Hippocampal formation (tissue), 2 donors: ENCODE measurements around the gene TBX4.

ENCODE experiments used
- DNase-seq, 2 donors: peaks; one replicate each; lab custom pipeline; 2025; lab: John Stamatoyannopoulos, UW

TBX4 gene

GRCh38 chr17:61454381-61455323 lies 2.4 kb downstream of the TBX4 start:
- no peak for DNase-seq

- DNase-seq = no peak
These were observed 3.3 kb downstream of the TBX4 start for GRCh38 chr17:61455324-61456060.

GRCh38 chr17:61456061-61456681 lies 3.9 kb downstream of the TBX4 start:
- no peak for DNase-seq

DNA sequence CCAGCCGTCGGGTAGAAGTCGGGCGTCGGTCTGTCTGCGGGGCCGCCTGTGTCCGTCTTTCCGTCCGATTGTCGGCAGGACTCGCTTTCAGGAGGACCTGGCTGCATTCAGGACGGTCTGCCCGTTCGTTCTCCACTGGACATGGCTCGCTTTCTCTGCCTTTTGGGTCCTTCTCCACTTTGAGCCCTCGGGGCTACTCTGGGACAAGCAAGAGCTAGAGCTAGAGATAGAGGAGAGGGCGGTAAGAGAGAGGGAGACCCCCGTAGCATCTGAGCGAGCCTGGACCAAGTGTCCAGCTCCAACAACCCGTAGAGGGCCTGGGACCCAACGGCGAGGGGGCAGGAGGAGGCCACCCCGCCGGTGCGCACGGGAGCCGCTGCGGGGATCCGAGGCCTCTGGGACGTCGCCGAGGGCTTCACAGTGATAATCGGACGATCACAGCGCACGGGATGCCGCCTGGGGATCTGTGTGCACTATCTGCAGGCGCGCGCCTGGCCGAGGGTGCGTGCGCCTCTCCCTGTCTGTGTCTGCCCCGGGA lies 4.5 kb downstream of the TBX4 start:
- no peak for DNase-seq

DNA sequence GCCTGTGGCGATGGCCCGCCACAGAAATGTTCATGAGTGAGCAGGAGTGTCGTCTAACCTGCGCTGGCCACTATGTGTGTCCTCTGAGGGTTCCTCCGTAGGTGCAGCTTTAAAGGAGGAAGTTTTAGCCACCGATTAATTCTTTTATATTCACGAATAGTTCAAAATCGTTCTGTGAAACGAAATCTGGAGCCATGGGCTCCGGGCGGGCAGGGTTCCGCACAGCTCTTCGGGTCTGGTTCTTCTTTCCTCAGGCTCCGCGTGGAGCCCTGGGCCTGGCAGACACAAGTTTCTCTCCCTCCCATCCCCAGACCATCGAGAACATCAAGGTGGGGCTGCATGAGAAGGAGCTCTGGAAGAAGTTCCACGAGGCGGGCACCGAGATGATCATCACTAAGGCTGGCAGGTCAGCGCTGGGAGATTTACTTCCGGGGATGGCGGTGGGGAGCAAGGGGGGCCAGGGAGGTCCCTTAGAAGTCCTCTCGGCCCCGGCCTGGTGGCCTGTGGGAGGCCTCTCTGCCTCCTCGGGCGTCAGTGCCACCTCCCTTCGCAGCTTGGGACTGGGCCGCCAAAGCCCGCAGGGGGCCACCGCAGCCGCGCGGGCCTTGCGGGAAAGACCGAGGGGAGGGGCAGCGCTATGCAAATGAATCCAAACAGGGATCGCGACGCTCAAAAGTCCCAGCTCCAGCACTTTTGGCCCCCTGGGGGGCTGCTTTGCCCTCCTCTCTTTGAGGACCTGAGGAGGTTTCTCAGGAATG lies 5.2 kb downstream of the TBX4 start:
- no peak for DNase-seq

DNA sequence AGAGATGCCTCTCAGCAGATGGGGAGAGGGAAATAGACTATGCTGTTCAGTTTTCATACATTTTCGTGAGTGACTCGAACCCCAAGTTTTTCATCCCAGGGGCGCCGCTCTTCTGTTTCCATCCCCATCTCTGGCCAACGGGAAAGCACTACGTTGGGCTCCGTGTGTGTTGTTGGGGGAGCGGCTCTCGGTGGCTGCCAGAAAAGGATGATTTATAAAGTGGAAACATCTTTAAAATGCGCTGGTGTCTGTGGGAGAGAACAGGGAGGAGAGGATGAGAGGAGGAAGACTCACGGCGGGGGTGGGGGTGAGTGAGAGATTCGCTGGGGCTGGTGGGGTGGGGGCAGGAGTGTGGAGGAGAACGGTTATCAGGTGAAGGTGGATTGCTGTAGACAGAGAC lies 5.8 kb downstream of the TBX4 start:
- DNase-seq = no peak

- no peak for DNase-seq
These were observed 6.4 kb downstream of the TBX4 start for GRCh38 chr17:61458421-61459141.

GRCh38 chr17:61459142-61459809 lies 7.1 kb downstream of the TBX4 start:
- no peak for DNase-seq

DNA sequence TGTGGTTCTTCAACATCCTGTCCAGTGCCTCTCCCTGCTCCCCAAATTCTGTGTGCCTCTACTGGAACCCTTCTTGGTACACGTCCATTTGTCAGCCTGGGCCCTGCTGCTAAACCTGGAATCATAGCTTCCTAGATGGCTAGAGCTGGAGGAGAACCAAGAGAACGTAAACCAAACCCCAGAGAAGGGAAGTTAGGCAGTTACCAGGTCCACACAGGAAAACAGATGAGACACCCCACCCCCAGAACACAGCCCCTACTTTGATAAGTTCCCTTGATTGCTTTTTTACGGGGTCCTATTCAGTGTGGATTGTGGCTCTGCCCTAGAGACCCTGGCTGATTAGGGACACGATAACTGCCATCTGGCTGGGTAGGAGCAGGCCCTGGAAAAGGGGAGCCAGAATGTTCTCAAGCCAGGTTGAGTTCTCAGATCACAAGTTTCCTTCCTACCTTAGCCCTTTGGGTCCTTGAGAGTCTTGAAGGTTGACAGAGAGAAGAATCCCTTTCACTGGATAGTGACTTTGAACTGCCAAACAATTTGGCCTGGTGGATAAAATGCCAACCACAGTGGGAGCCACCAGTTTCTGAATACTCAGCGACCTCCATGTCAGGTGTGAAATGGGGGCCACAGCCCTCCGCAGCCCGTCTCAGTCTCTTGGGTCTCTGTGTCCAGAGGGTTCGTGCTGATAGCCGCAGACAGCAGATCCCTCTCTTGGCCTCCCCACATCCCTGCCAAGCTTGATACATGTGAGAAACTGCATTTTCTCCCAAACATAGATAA lies 7.9 kb downstream of the TBX4 start:
- DNase-seq = no peak

DNA sequence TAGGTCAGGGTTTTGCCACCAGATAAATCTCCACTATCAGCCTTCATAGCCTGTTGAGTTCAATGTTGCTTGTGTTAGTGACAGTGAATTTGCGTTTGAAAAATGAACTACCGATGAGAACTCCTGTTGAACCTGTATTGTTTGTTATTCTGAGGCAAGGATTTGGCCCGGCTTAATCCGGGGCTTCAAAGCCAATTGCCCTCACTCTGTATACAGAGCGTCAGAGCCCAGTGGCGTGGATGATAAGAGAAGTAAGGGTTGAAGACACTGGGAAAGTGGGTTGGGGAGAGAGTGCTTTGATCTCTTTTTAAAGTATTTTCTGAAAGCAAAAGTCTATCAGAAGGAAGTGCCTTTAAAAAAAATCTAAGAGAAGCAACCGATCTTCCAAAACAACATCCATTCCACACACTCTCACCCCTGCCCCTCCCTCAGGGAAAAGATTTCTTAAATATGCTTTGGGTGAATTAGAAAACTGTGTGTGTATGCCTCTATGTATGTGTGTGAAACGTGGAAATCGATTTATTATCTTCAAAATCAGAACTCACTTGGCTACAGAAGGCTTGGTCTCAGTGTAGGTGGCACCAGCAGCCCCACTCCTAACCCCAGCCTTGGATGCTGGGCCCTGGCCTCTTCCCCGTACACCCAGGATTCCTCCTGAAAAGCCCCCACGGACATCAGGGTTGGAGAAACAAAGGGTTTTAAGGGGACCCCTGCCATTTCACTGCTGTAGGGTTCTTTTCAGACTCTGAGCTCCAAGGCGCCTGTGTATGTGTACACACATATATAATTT lies 8.8 kb downstream of the TBX4 start:
- DNase-seq = no peak

DNA sequence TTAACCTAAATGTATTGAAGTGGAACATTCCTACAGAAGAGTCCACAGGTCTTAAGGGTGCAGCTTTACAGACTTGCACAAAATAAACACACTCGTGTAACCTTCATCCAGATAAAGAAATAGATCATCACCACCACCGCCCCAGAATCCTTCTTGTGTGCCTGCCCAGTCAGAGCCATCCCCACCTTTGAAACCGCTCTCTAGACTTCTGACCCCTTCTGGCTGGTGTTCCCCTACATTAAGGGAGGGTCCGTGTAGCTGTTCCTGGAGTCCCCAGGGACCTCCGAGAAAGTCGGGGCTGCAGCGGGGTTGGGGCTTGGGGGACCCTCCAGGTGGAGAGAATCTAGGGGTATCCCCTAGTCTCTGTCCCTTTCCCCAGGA lies 9.4 kb downstream of the TBX4 start:
- DNase-seq = no peak

GRCh38 chr17:61461967-61462718 lies 9.9 kb downstream of the TBX4 start:
- DNase-seq = no peak

- no peak for DNase-seq
These were observed 10.6 kb downstream of the TBX4 start for GRCh38 chr17:61462719-61463315.

DNA sequence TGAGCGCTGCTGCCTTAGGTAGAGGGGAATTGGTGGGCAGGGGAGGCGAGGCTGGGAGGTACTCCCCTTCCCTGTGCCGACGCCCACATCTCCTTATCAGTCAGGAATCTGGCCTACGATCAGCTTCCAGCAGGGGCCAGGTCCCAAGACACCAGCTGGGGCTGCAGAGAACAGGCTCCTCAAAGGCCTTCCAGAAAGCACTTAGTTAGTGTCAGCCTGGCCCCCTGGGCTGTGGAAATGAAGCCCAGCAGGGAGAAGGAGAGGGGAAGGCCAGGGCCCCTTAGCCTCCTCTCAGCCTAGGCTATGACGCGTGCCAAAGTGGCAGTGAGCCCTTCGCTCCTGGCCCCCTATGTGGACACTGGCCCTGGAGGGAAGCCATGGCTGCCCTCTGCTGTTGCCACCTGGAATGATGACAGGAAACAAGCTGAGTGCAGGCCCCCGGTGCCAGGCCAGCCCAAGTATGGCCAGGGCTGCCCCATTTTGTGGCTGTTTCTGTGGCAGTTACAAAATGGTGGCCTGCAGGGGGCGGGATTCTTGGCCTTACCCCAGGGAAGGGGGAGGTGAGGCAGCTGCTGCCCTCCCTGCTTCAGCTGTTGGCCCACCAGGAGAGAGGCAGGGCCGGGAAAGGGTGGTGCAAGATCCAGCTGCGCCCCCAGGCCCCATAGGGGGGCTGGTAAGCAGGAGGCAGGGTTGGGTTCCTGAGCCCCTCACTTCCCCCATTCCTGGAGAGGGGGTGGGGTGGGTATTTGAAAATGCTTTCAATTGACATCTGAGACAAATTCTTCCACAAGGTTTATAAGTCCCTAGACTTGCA lies 11.3 kb downstream of the TBX4 start:
- no peak for DNase-seq

DNA sequence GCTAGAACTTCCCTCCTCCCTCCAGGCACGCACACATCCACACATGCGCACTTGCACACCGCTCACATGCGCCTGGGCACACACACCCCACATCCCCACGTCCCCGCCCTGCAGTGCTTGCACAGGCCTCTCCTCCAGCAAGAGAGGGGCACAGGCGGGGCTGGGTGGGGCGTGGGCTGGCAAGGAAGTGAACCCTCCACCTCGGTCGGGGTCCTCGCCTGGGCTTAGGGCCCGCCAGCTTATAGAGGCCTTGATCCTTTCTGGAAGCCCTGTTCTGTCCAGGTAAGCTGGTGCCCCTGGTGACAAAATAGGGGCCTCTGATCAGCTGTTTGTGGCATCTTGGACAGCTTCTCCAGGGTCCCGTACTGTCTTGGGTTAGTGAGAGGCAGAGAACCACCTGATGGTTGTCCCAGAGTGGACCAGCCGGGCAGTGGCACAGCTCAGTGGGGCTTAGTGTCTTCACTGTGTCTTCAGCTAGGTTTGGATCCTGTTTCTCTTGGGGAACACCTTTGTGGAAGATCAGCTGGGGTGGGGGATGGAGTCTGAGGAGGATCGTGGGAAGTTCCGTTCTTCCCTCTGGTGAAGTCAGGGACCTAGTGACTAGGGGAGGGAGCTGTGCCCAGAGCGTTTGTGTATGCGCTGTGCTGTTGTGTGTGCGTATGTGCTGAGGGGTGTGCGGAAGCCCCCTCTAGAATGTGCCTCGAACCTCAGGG lies 12.1 kb downstream of the TBX4 start:
- no peak for DNase-seq

DNA sequence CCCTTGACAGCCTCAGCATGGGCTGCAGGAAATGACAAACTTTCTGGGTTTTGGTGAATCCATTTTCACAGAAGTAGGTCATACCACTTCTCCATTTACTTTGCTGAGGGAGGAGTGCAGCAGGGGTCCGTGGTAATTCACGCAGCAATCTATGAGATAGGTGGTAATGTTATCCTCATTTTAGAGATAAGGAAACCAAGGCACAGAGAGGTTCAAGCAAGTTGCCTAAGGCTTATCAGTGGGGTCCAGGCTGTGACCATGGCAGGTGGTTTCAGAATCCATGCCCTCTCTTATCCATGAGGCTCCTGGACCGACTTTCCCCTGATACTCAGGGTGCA lies 12.6 kb downstream of the TBX4 start:
- DNase-seq = no peak
